Bronchial epithelial cell (primary cell): ENCODE results near the gene KLC4. TPM values are rescaled to one million over a fixed set of nuclear protein-coding genes. Genes with fewer than 3 reads are reported as not detected.

Experiments
- DNase-seq: peaks from one replicate; pipeline ENCODE4 v3.0.0-alpha.2; 2010; ENCODE audit warnings: low read depth
- FAIRE-seq: peaks from 2 replicates; lab custom pipeline; 2011; peaks lifted over from hg19 to GRCh38; lab: Jason Lieb, UNC
- H3K27me3 ChIP-seq: 2 replicates; pipeline ENCODE4 v1.5.1; 2011; ENCODE audit warnings: low read length; ENCODE audit not compliant: control insufficient read depth, insufficient read depth
- H3K36me3 ChIP-seq: 2 replicates; pipeline ENCODE4 v1.5.1; 2011; ENCODE audit warnings: low read length; ENCODE audit not compliant: control insufficient read depth, insufficient read depth
- H3K4me3 ChIP-seq: 2 replicates; pipeline ENCODE4 v1.5.1; 2011; ENCODE audit warnings: mild to moderate bottlenecking, low read depth, low read length, control low read depth
- CTCF ChIP-seq: IDR thresholded peaks from 2 replicates; pipeline ENCODE4 v1.5.1; 2011; ENCODE audit warnings: mild to moderate bottlenecking, moderate library complexity, low read length, control low read depth, inconsistent platforms; ENCODE audit not compliant: insufficient read depth, severe bottlenecking
- total RNA-seq: library from RNA; depleted of rRNA; stranded (reverse); fragments of >200 nt; gene quantifications from 2 replicates; pipeline ENCODE4 v1.2.1, GENCODE V29; 2014

The KLC4 gene
- total RNA-seq, 1 donor from 2014 or later, result 14.5 TPM

GRCh38 chr6:43093436-43094289, 34.2 kb downstream of the KLC4 start:
- peak overlapping the region; percentile 8 for H3K4me3 ChIP-seq
- DNase-seq (peak; percentile 58), FAIRE-seq (no peak)
- no peaks in the 10 kb centered on the region for H3K27me3 ChIP-seq
- H3K36me3 ChIP-seq, result no peaks in the 10 kb centered on the region
- no peak for TF ChIP-seq CTCF

- Histone ChIP-seq H3K27me3 (no peaks in the 10 kb centered on the region), H3K4me3 (peak overlapping the region; percentile 26), H3K36me3 (no peaks in the 10 kb centered on the region)
- DNase-seq, result no peak
- no peak for TF ChIP-seq CTCF
- FAIRE-seq, result no peak
Observed at GRCh38 chr6:43095939-43096338, 36.5 kb downstream of the KLC4 start.

GRCh38 chr6:43096451-43097097, 37.1 kb downstream of the KLC4 start:
- no peak for TF ChIP-seq CTCF
- DNase-seq, result peak; percentile 97
- H3K27me3 ChIP-seq, result no peaks in the 10 kb centered on the region
- peak overlapping the region; percentile 26 for H3K4me3 ChIP-seq
- no peak for FAIRE-seq
- H3K36me3 ChIP-seq, result no peaks in the 10 kb centered on the region

GRCh38 chr6:43097098-43097489, 37.7 kb downstream of the KLC4 start:
- no peaks in the 10 kb centered on the region for H3K36me3 ChIP-seq
- DNase-seq, result no peak
- no peak for TF ChIP-seq CTCF
- no peak for FAIRE-seq
- H3K27me3 ChIP-seq, result no peaks in the 10 kb centered on the region
- no peak overlapping the region for H3K4me3 ChIP-seq

GRCh38 chr6:43097502-43097901, 38.1 kb downstream of the KLC4 start:
- no peaks in the 10 kb centered on the region for H3K27me3 ChIP-seq
- FAIRE-seq (no peak), DNase-seq (no peak)
- no peak overlapping the region for H3K4me3 ChIP-seq
- no peak for TF ChIP-seq CTCF
- H3K36me3 ChIP-seq, result no peaks in the 10 kb centered on the region
